22Rv1 (cell line): ENCODE data around the gene ANGPTL5.

ENCODE experiments used
- H3K27ac ChIP-seq: fragments of 450-650 bp; 2 replicates; pipeline ENCODE4 v1.5.1; 2017
- ZFX ChIP-seq: fragments of 450-650 bp; IDR thresholded peaks from 2 replicates; pipeline ENCODE4 v1.6.1; 2017; ENCODE audit warnings: antibody characterized with exemption, borderline replicate concordance
- TF ChIP-seq, protein P1 (sequence below): fragments of 450-650 bp; IDR thresholded peaks from 2 replicates; pipeline ENCODE4 v1.5.1; 2017; ENCODE audit warnings: mild to moderate bottlenecking

The ANGPTL5 gene

DNA sequence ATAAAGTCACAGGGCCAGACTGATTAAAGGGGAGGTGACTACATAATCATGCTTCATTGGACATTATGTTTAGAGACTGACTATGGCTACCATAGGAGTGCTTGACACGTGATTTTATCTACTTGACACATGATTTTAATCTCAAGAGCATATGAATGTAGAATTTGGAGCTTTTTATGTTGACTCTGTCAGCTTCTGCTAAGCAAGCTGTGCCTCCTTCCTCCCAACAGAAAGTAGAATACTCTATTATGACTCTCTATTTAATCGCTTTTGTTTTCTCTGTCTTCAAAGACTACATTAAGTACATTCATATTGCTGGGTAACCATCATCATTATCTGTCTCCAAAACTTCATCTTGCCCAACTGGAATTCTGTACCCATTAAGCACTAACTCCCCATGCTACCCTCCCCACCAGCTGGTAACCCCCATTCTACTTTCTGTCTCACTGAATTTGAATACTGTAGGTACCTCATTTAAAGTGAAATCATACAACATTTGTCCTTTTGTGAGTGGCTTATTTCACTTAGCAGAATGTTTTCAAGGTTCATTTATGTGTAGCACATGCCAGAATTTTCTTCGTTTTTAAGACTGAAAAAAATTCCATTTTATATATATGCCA, 24.7 kb upstream of the ANGPTL5 start:
- TF ChIP-seq, protein P1, sequence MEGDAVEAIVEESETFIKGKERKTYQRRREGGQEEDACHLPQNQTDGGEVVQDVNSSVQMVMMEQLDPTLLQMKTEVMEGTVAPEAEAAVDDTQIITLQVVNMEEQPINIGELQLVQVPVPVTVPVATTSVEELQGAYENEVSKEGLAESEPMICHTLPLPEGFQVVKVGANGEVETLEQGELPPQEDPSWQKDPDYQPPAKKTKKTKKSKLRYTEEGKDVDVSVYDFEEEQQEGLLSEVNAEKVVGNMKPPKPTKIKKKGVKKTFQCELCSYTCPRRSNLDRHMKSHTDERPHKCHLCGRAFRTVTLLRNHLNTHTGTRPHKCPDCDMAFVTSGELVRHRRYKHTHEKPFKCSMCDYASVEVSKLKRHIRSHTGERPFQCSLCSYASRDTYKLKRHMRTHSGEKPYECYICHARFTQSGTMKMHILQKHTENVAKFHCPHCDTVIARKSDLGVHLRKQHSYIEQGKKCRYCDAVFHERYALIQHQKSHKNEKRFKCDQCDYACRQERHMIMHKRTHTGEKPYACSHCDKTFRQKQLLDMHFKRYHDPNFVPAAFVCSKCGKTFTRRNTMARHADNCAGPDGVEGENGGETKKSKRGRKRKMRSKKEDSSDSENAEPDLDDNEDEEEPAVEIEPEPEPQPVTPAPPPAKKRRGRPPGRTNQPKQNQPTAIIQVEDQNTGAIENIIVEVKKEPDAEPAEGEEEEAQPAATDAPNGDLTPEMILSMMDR, result no peak
- TF ChIP-seq ZFX, result no peak
- H3K27ac ChIP-seq, result no peak overlapping the region

DNA sequence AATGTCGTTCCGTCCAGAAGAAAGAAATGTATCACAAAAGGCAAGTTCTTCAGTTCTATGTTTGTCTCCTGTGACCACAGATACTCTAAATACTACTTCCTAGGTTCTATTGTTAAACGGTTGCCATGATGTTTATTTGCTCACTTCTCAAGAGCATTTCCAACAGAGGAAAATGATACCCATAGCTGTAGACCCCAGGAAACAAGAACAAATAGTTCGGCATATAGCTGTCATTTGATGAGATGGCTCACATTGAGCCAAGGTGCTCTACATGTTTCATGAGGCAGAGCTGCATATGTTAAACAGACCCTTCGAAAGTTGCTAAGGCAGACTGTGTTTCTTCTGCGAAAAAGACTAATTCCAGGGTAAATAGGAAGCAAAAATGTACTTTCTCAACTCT, 15.4 kb upstream of the ANGPTL5 start:
- TF ChIP-seq ZFX, result no peak
- TF ChIP-seq, protein P1, result no peak
- H3K27ac ChIP-seq, result no peak overlapping the region

DNA sequence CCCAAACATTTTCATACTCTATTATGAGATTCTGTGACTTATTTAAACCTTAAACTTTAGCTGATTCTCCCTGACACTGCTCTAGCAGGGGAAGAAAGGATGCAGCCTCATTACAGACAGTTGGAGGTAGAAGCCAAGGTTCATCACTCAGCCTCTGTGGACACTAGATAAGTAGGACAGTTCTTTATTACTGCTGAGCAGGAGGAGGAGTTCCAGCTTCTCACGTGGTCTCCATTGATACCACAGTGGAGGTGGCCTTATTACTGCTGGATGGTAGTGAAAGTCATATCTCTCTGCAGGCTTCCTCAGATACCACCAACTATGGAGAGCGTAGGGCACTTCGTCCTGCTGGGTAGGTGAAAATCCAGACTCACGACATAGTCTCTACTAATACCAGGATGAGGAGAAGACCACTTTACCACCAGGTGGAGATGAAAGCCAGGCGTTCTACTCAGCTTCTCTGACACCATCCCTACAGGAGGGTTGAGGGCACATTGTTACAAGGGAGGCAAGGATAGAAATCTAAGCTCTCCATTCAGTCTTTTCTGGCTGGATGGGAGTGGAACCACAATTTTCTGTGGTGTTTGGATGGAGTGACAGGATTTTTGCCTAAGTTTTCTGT, 13.1 kb upstream of the ANGPTL5 start:
- no peak overlapping the region for H3K27ac ChIP-seq
- TF ChIP-seq ZFX, result no peak
- TF ChIP-seq, protein P1, result no peak

DNA sequence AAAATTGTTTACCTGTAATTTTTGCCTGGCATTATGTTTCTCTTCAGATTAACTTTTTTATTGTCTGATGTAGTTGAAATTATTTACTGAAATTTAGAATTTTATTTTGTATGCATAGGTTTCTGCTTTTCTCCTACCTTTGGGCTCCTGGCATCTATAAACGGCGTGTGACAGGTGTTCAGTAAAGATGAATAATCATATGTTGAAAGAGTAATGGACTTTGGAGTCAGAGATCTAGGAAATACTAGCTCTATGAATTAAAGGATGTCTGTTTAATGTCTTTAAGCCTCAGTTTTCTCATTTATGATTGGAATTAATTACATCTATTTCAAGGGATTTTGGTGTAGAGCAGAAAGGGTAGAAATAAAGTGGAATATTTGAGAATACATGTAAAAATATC, 7.2 kb upstream of the ANGPTL5 start:
- TF ChIP-seq ZFX, result no peak
- TF ChIP-seq, protein P1, result no peak
- no peak overlapping the region for H3K27ac ChIP-seq

DNA sequence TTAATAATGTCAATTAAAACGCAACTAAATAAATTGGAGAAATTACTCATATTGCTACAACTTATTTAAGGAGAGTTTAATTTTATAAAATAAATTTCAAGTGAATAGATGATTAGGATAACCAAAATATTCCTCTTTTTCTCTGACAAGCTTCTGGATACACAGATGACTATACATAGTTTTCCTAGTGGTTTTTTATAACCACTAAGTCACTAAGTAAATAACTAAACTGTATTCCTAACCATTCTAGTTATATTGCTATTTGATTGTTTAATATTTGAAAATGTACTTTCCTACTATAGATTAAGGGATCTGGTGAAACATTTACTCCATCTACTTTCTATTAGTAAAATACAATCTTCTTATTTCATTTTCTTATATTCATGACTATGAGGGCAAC, 4.7 kb upstream of the ANGPTL5 start:
- no peak for TF ChIP-seq ZFX
- TF ChIP-seq, protein P1, result no peak
- H3K27ac ChIP-seq, result no peak overlapping the region

DNA sequence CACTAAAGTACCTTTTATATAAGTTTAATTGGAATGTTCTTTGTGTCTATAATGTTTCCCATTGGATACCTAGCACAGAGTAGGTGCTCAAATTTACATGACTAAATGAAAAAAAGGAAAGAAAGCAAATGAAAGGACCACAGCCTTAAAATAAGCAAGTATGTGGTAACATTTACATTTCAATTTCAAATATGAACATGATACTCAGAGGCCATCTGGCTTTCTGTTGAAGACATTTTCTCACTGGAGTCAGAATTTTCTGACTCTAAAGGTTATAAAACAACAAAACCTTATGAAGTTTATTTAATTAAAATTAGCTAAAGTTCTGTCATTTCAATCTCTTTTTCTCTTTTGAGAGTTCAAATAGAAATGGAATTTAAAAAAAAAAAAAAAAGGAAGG, 904 bp upstream of the ANGPTL5 start:
- no peak overlapping the region for H3K27ac ChIP-seq
- TF ChIP-seq ZFX, result no peak
- TF ChIP-seq, protein P1, result no peak

DNA sequence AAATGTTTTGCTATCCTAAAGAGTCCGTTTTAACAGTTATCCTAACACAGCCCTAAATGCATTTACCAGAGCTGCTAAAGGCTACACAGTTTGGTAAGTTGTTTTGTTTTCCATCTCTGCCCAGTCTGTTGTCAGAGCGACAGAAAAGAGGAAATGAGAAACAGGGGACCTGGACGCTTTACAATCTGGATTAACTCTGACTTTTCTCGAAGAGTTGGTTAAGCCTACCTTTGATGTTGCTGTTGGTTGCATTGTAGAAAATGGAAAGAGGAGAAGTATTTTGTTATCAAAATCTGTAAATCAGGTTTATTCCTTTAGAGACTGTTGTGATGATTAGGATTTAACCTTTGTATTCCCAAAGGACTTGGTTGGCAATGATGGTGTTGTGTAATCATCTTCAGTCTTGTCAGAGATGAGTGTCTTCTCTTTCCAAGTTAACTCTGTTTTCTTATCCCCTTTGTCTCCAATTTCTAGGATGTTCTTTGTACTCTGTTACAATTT, 481 bp downstream of the ANGPTL5 start:
- TF ChIP-seq, protein P1, result no peak
- TF ChIP-seq ZFX, result no peak
- H3K27ac ChIP-seq, result peak overlapping the region; percentile 74
